Keratinocyte (primary cell): ENCODE data around the gene RPS2. TPM values are rescaled to one million over a fixed set of nuclear protein-coding genes. Genes with fewer than 3 reads are reported as not detected.

Experiments used
- DNase-seq: peaks from one replicate; pipeline ENCODE4 v3.0.0-alpha.2; 2011; ENCODE audit warnings: low read depth, missing footprints, low spot score
- FAIRE-seq: peaks from 2 replicates; lab custom pipeline; 2011; peaks lifted over from hg19 to GRCh38; lab: Jason Lieb, UNC
- H2AFZ ChIP-seq: 2 replicates; pipeline ENCODE4 v1.6.0; 2012; ENCODE audit warnings: low read length, control low read depth, inconsistent platforms; ENCODE audit not compliant: control insufficient read depth
- H3K27ac ChIP-seq: 2 replicates; pipeline ENCODE4 v1.5.1; 2011; ENCODE audit warnings: low read length; ENCODE audit not compliant: control insufficient read depth, insufficient read depth
- H3K27me3 ChIP-seq: 3 replicates; pipeline ENCODE4 v1.6.0; 2011; ENCODE audit warnings: low read length; ENCODE audit not compliant: control insufficient read depth, insufficient read depth; ENCODE audit errors: extremely low read depth
- H3K36me3 ChIP-seq, 2 experiments: 2 replicates in 1 of 2; 3 replicates in 1 of 2; pipeline ENCODE4 v1.5.1; 2011; ENCODE audit warnings: low read length in 2 of 2, mild to moderate bottlenecking in 1 of 2; ENCODE audit not compliant: control insufficient read depth in 2 of 2, insufficient read depth in 2 of 2; ENCODE audit errors: extremely low read depth in 1 of 2
- H3K4me1 ChIP-seq: 3 replicates; pipeline ENCODE4 v1.5.1; 2011; ENCODE audit warnings: low read length; ENCODE audit not compliant: control insufficient read depth, insufficient read depth; ENCODE audit errors: extremely low read depth
- H3K4me2 ChIP-seq: 3 replicates; pipeline ENCODE4 v1.6.0; 2011; ENCODE audit warnings: low read depth, low read length; ENCODE audit not compliant: control insufficient read depth, insufficient read depth; ENCODE audit errors: extremely low read depth
- H3K4me3 ChIP-seq, 3 experiments: fragments of 200-600 bp in 1 of 3; sonication (generic) in 1 of 3; 2 replicates in 2 of 3; 3 replicates in 1 of 3; pipeline ENCODE4 v1.5.1; 2011 to 2016; ENCODE audit warnings: low read length in 3 of 3, mild to moderate bottlenecking in 3 of 3, control low read depth in 2 of 3, inconsistent platforms in 1 of 3, low read depth in 1 of 3, mixed read lengths in 1 of 3, mixed run types in 1 of 3, moderate library complexity in 1 of 3; ENCODE audit not compliant: control insufficient read depth in 2 of 3, insufficient read depth in 2 of 3; ENCODE audit errors: extremely low read depth in 1 of 3
- H3K79me2 ChIP-seq: 2 replicates; pipeline ENCODE4 v1.6.0; 2012; ENCODE audit warnings: low read length; ENCODE audit not compliant: control insufficient read depth, insufficient read depth
- H3K9ac ChIP-seq: 3 replicates; pipeline ENCODE4 v1.6.0; 2011; ENCODE audit warnings: low read length; ENCODE audit not compliant: control insufficient read depth, insufficient read depth; ENCODE audit errors: extremely low read depth
- H3K9me1 ChIP-seq: 3 replicates; pipeline ENCODE4 v1.6.0; 2011; ENCODE audit warnings: low read length; ENCODE audit not compliant: control insufficient read depth, insufficient read depth; ENCODE audit errors: extremely low read depth
- H3K9me3 ChIP-seq: 2 replicates; pipeline ENCODE4 v1.5.1; 2012; ENCODE audit warnings: low read depth, low read length; ENCODE audit not compliant: control insufficient read depth
- H4K20me1 ChIP-seq: 3 replicates; pipeline ENCODE4 v1.6.0; 2011; ENCODE audit warnings: low read length; ENCODE audit not compliant: control insufficient read depth, insufficient read depth; ENCODE audit errors: extremely low read depth
- EZH2 ChIP-seq: IDR thresholded peaks from one replicate; pipeline ENCODE4 v1.6.1; 2012; ENCODE audit warnings: inconsistent platforms, mild to moderate bottlenecking, low read length, moderate library complexity
- dilution Hi-C: fragments of 300-500 bp; cut with MboI; formaldehyde crosslinking; loops from one replicate; pipeline ENCODE4 v1.7.0; 2020; ENCODE audit warnings: low sequenced_read_pairs; ENCODE audit not compliant: extremely low pct_ligation_motif_present
- polyA plus RNA-seq, 5 experiments: library from polyadenylated mRNA; depleted of rRNA in 3 of 5; stranded (reverse) in 3 of 5; stranded (forward) in 1 of 5; unstranded in 1 of 5; fragments of >200 nt; gene quantifications; 1 replicate in 1 of 5; 2 replicates in 3 of 5; 3 replicates in 1 of 5; pipeline versions ENCODE4 v1.2.1 to v1.2.3, GENCODE V29; 2011 to 2012; ENCODE audit warnings: missing spikeins in 2 of 5, low read depth in 1 of 5, low replicate concordance in 1 of 5
- TF ChIP-seq, protein P1 (sequence below), 3 experiments: IDR thresholded peaks in 1 of 3; conservative IDR thresholded peaks in 1 of 3; optimal IDR thresholded peaks in 1 of 3; 2 replicates in 2 of 3; 3 replicates in 1 of 3; pipeline versions ENCODE3 to v1.5.1; 2011; ENCODE audit warnings: low read length in 3 of 3, mild to moderate bottlenecking in 3 of 3, moderate library complexity in 2 of 3, control low read depth in 1 of 3, inconsistent platforms in 1 of 3; ENCODE audit not compliant: insufficient read depth in 2 of 3; ENCODE audit errors: extremely low read depth in 1 of 3

The RPS2 gene
- polyA plus RNA-seq, 1 donor (not counting 4 experiments of a cell fraction or from before 2014, with no cell fraction given): 3,573 TPM

DNA sequence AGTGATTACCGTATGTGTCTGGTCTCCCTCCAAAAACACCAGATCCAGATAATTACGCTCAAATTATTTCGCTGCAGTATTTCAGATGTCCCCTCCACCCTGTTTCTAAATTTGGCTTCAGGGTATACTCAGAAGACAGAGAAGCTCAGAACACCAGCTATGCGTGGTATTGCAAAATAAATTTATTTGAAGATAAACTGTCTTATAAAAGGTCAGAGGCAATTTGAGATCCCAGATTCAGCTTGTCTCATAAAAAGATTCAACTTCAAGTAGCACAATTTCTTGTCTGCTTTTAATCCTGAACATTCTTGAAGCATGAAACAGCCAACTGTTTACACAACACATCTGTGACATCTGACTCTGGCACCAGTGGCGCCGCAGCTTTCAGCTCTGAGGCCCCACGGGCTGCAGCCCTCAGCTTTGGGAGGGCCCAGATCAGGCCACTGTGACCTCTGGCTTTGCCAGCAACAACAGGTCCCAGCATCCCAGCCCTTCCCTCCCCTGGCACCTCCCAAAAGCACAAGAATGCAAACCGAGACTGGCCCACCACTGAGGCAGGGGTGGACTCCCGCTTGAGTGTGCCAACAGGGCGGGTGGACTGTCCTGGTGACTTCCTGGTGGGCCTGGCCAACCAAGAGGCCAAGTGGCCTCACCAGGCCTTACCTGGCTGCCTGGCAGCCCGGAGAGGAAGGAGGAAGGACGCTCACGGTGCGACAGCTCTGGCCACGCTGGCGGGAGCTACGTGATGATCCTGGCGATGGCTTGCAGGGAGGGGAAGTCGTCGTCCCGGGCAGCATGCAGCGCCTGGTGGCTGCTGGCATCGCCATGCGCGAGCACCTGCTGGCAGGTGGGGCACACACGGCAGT is 33.1 kb upstream of the RPS2 start:
- TF ChIP-seq, protein P1, sequence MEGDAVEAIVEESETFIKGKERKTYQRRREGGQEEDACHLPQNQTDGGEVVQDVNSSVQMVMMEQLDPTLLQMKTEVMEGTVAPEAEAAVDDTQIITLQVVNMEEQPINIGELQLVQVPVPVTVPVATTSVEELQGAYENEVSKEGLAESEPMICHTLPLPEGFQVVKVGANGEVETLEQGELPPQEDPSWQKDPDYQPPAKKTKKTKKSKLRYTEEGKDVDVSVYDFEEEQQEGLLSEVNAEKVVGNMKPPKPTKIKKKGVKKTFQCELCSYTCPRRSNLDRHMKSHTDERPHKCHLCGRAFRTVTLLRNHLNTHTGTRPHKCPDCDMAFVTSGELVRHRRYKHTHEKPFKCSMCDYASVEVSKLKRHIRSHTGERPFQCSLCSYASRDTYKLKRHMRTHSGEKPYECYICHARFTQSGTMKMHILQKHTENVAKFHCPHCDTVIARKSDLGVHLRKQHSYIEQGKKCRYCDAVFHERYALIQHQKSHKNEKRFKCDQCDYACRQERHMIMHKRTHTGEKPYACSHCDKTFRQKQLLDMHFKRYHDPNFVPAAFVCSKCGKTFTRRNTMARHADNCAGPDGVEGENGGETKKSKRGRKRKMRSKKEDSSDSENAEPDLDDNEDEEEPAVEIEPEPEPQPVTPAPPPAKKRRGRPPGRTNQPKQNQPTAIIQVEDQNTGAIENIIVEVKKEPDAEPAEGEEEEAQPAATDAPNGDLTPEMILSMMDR (optimal IDR thresholded peaks at IDR 0.05 in 1 of 3, IDR thresholded peaks at IDR 0.05 in 1 of 3, conservative IDR thresholded peaks at IDR 0.05 in 1 of 3; ENCODE audit: extremely low read depth in 1 of 3, insufficient read depth in 2 of 3, low read length in 3 of 3): no peak
- no peak for TF ChIP-seq EZH2
- Histone ChIP-seq H4K20me1 (peaks cover 12% of the 10 kb centered on the region), H3K27ac (no peak overlapping the region), H3K4me1 (peaks cover 4% of the 10 kb centered on the region), H3K9ac (no peak overlapping the region), H3K4me3 (no peak overlapping the region), H3K9me3 (no peaks in the 10 kb centered on the region), H3K4me2 (no peak overlapping the region), H3K27me3 (no peaks in the 10 kb centered on the region), H3K36me3 (peaks cover 40 to 42% of the 10 kb centered on the region in 2 experiments), H2AFZ (no peak overlapping the region), H3K79me2 (peaks cover 12% of the 10 kb centered on the region), H3K9me1 (no peaks in the 10 kb centered on the region)
- dilution Hi-C loops: no loop called here
- DNase-seq: no peak
- no peak for FAIRE-seq

- H3K4me1 ChIP-seq: peaks cover 25% of the 10 kb centered on the region
- H3K9ac ChIP-seq: no peak overlapping the region
- H4K20me1 ChIP-seq: peaks cover 3% of the 10 kb centered on the region
- TF ChIP-seq, protein P1 (optimal IDR thresholded peaks at IDR 0.05 in 1 of 3, IDR thresholded peaks at IDR 0.05 in 1 of 3, conservative IDR thresholded peaks at IDR 0.05 in 1 of 3; ENCODE audit: extremely low read depth in 1 of 3, insufficient read depth in 2 of 3, low read length in 3 of 3): no peak
- TF ChIP-seq EZH2: no peak
- peaks cover 13 to 20% of the 10 kb centered on the region in 2 experiments for H3K36me3 ChIP-seq
- FAIRE-seq (peak; percentile 34), DNase-seq (no peak)
- no peak overlapping the region for H3K4me3 ChIP-seq
- no peak overlapping the region for H3K27ac ChIP-seq
- no peaks in the 10 kb centered on the region for H3K9me3 ChIP-seq
- H3K4me2 ChIP-seq: no peak overlapping the region
- no peak overlapping the region for H2AFZ ChIP-seq
- H3K27me3 ChIP-seq: peaks cover 26% of the 10 kb centered on the region
- H3K9me1 ChIP-seq: no peaks in the 10 kb centered on the region
- dilution Hi-C loops: no loop called here
- no peaks in the 10 kb centered on the region for H3K79me2 ChIP-seq
Observed at GRCh38 chr16:1993731-1994131, 29.1 kb upstream of the RPS2 start.
